Measurements from ENCODE around the gene C11orf91.
"Not testable (repeated sequence)": the region's sequence is repeated elsewhere in the genome, so short reads cannot be mapped to it uniquely, and the experiment has no call there.

The C11orf91 gene

GRCh38 chr11:33695051-33695566 lies 5.5 kb downstream of the C11orf91 start:
- no peak for DNase-seq

- DNase-seq: no peak
These were observed 6.1 kb downstream of the C11orf91 start for GRCh38 chr11:33694346-33695050.

GRCh38 chr11:33692541-33692940 lies 8.1 kb downstream of the C11orf91 start:
- no peak for DNase-seq

- DNase-seq: no peak
These were observed 8.6 kb downstream of the C11orf91 start for GRCh38 chr11:33692013-33692504.

- DNase-seq: no peak
These were observed 9.4 kb downstream of the C11orf91 start for GRCh38 chr11:33691066-33691864.

- DNase-seq: no peak
These were observed 10.1 kb downstream of the C11orf91 start for GRCh38 chr11:33690290-33691065.

GRCh38 chr11:33689501-33689900 lies 11.1 kb downstream of the C11orf91 start:
- DNase-seq: no peak

GRCh38 chr11:33689085-33689484 lies 11.5 kb downstream of the C11orf91 start:
- no peak for DNase-seq

- no peak for DNase-seq
These were observed 12.7 kb downstream of the C11orf91 start for GRCh38 chr11:33687733-33688479.

- DNase-seq: no peak
These were observed 15.5 kb downstream of the C11orf91 start for GRCh38 chr11:33685082-33685481.

- DNase-seq: no peak
These were observed 16.5 kb downstream of the C11orf91 start for GRCh38 chr11:33684003-33684706.

- no peak for DNase-seq
These were observed 18.2 kb downstream of the C11orf91 start for GRCh38 chr11:33682446-33682845.

GRCh38 chr11:33682019-33682418 lies 18.6 kb downstream of the C11orf91 start:
- DNase-seq: no peak

- not testable (repeated sequence) for DNase-seq
These were observed 22.0 kb downstream of the C11orf91 start for GRCh38 chr11:33678616-33679015.

GRCh38 chr11:33674035-33674814 lies 26.4 kb downstream of the C11orf91 start:
- DNase-seq: no peak

- DNase-seq: no peak
These were observed 28.4 kb downstream of the C11orf91 start for GRCh38 chr11:33672273-33672672.

- DNase-seq: no peak
These were observed 30.2 kb downstream of the C11orf91 start for GRCh38 chr11:33670250-33671011.

- DNase-seq: no peak
These were observed 30.9 kb downstream of the C11orf91 start for GRCh38 chr11:33669598-33670249.

GRCh38 chr11:33668951-33669596 lies 31.6 kb downstream of the C11orf91 start:
- DNase-seq: no peak
